ENCODE data around the gene BRD8. TPM values are rescaled to one million over a fixed set of nuclear protein-coding genes. Genes with fewer than 3 reads are reported as not detected.
"Not testable (repeated sequence)": the region's sequence is repeated elsewhere in the genome, so short reads cannot be mapped to it uniquely, and the experiment has no call there.

Gene BRD8
- total RNA-seq, 2 experiments from 2014 or later: 74.6 to 77.1 TPM

GRCh38 chr5:138155977-138156376, 22.5 kb downstream of the BRD8 start:
- H3K9me3 Mint-ChIP-seq, POLR2A ChIA-PET, H3K27me3 Mint-ChIP-seq, DNase-seq, H3K4me1 Mint-ChIP-seq, H3K27ac Mint-ChIP-seq, H3K4me3 Mint-ChIP-seq: not testable (repeated sequence)
- peaks cover 40% of the 10 kb centered on the region for H3K36me3 Mint-ChIP-seq (ENCODE audit: low read depth)
- CTCF ChIA-PET: interaction anchor here (0.7 to 1.1 kb wide), 3 partner anchors 18 to 393 kb away, joined by 3 to 5 read pairs (median 3); partner anchors contain the start of gene KDM3B

GRCh38 chr5:138149530-138149929, 28.9 kb downstream of the BRD8 start:
- Mint-ChIP-seq H3K4me3 (no peak overlapping the region), H3K9me3 (no peaks in the 10 kb centered on the region), H3K27me3 (no peaks in the 10 kb centered on the region), H3K36me3 (ENCODE audit: low read depth) (no peaks in the 10 kb centered on the region), H3K4me1 (no peaks in the 10 kb centered on the region), H3K27ac (no peak overlapping the region)
- POLR2A ChIA-PET: no interaction called here
- CTCF ChIA-PET: interaction anchor here (0.6 to 1.1 kb wide), 5 partner anchors 20 to 591 kb away, joined by 3 to 4 read pairs (median 3); no protein-coding TSS in a partner anchor
- no peak for DNase-seq

- POLR2A ChIA-PET: no interaction called here
- Mint-ChIP-seq H3K4me1 (no peaks in the 10 kb centered on the region), H3K4me3 (no peak overlapping the region), H3K36me3 (ENCODE audit: low read depth) (no peaks in the 10 kb centered on the region), H3K9me3 (no peaks in the 10 kb centered on the region), H3K27me3 (no peaks in the 10 kb centered on the region), H3K27ac (no peak overlapping the region)
- no peak for DNase-seq
- CTCF ChIA-PET: interaction anchor here (0.6 to 1.6 kb wide), 5 partner anchors 16 to 392 kb away, joined by 3 to 15 read pairs (median 3); no protein-coding TSS in a partner anchor
Observed at GRCh38 chr5:138148811-138149210, 29.6 kb downstream of the BRD8 start.

GRCh38 chr5:138143578-138143977, 34.9 kb downstream of the BRD8 start:
- CTCF ChIA-PET: interaction anchor here (0.6 to 1.2 kb wide), 3 partner anchors 66 to 365 kb away, joined by 3 to 4 read pairs (median 3); no protein-coding TSS in a partner anchor

GRCh38 chr5:138141734-138142133, 36.7 kb downstream of the BRD8 start:
- Mint-ChIP-seq H3K27ac (no peak overlapping the region), H3K27me3 (peaks cover 8% of the 10 kb centered on the region), H3K4me3 (no peak overlapping the region), H3K9me3 (no peaks in the 10 kb centered on the region), H3K36me3 (ENCODE audit: low read depth) (no peaks in the 10 kb centered on the region), H3K4me1 (peaks cover 6% of the 10 kb centered on the region)
- POLR2A ChIA-PET: no interaction called here
- DNase-seq: no peak
- CTCF ChIA-PET: interaction anchor here (1.2 to 2.2 kb wide), 2 partner anchors 8 to 28 kb away, joined by 3 to 7 read pairs; no protein-coding TSS in a partner anchor

More at GRCh38 chr5:138143578-138143977, 34.9 kb downstream of the BRD8 start:
- H3K27me3 Mint-ChIP-seq; H3K27ac Mint-ChIP-seq; H3K4me3 Mint-ChIP-seq; H3K4me1 Mint-ChIP-seq; DNase-seq; H3K36me3 Mint-ChIP-seq (ENCODE audit: low read depth); POLR2A ChIA-PET; H3K9me3 Mint-ChIP-seq: not testable (repeated sequence)

- Mint-ChIP-seq H3K4me1 (peaks cover 6% of the 10 kb centered on the region), H3K4me3 (no peak overlapping the region), H3K27me3 (peaks cover 12% of the 10 kb centered on the region), H3K36me3 (ENCODE audit: low read depth) (no peaks in the 10 kb centered on the region), H3K9me3 (no peaks in the 10 kb centered on the region), H3K27ac (no peak overlapping the region)
- DNase-seq: no peak
- CTCF ChIA-PET: interaction anchor here (0.6 kb wide), 1 partner anchor 9 kb away, joined by 3 read pairs; no protein-coding TSS in a partner anchor
- POLR2A ChIA-PET: no interaction called here
Observed at GRCh38 chr5:138140268-138140667, 38.2 kb downstream of the BRD8 start.

GRCh38 chr5:138139781-138140090, 38.7 kb downstream of the BRD8 start:
- ChIA-PET POLR2A (no interaction called here), CTCF (interaction anchor here (0.6 kb wide), 1 partner anchor 8 kb away, joined by 3 read pairs; no protein-coding TSS in a partner anchor)
- no peak overlapping the region for H3K4me3 Mint-ChIP-seq
- H3K27ac Mint-ChIP-seq: no peak overlapping the region
- H3K27me3 Mint-ChIP-seq: peaks cover 12% of the 10 kb centered on the region
- H3K4me1 Mint-ChIP-seq: peaks cover 6% of the 10 kb centered on the region
- no peaks in the 10 kb centered on the region for H3K36me3 Mint-ChIP-seq (ENCODE audit: low read depth)
- no peaks in the 10 kb centered on the region for H3K9me3 Mint-ChIP-seq
- no peak for DNase-seq

DNA sequence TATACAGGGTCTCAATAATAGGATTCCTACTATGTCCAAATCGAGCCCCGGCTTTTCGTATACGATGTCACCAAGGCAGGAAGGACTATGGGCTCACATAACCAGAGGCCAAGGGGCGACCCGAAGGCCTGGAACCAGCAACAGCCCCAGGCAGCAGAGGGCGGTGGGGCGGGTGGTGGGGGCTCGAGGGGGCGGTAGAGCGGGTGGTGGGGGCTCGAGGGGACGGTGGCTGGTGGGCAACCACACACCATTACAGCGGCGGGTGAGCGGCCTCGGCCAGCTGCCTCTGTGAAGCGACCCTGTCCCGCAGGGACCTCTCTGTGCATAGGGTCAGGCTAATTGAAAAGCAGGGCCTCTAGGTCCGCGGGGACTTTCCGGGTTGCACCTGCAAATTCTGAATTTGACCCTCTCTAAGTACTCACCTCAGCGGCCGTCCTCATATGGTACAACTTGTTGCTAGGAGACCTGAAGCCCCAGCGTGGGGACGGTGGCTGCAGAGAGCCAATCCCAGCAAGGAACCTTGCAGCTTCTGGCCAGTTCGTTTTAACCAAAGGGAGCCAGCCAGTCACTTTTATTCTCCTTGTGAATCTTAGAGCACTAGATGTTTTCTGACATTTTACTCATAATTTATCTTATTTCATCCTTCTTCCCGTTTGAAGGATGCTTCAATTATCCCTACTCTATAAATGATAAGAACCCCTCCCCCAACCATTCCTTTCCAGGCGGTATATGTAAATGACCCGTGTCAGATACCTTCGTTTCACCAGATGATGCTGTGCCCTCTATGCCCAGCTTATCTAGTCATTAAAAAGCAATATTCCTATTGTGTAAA, 39.3 kb downstream of the BRD8 start, which contains the start of gene NME5:
NME5 (minus strand) TSS at position 480 of the 832 bp plus-strand sequence. CDS start 648 bp downstream, outside the sequence.
- Mint-ChIP-seq H3K36me3 (ENCODE audit: low read depth) (no peaks in the 10 kb centered on the region), H3K27ac (no peak within 1 kb of the TSS), H3K4me3 (no peak within 1 kb of the TSS), H3K9me3 (no peaks in the 10 kb centered on the region), H3K4me1 (peaks cover 6% of the 10 kb centered on the region), H3K27me3 (peaks cover 12% of the 10 kb centered on the region)
- no peak for DNase-seq
- ChIA-PET CTCF (no interaction called here), POLR2A (no interaction called here)

DNA sequence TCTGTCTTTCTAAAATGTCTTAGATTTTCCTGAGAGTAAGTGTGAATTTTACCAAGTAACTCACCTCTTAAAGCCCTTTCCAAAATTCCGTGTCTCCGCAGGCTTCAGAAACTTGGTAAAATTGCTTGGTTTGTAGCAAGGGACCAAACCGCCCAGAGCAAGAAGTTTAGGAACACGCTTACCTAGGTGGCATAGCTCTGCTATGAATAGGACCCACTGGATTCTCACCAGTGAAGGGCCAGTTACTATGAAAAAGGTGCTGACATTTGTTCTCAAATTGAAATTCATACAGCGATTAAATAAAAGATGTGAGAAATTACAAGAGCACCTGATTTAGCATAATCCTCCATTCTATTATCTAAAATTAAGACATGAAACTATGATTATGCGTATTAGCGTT, 45.9 kb downstream of the BRD8 start:
- H3K4me3 Mint-ChIP-seq: no peak overlapping the region
- ChIA-PET CTCF (interaction anchor here (0.6 to 2.8 kb wide), 13 partner anchors 10 to 503 kb away, joined by 3 to 30 read pairs (median 5); partner anchors contain the start of gene WNT8A), POLR2A (no interaction called here)
- H3K4me1 Mint-ChIP-seq: peaks cover 5% of the 10 kb centered on the region
- H3K27ac Mint-ChIP-seq: no peak overlapping the region
- peaks cover 12% of the 10 kb centered on the region for H3K27me3 Mint-ChIP-seq
- no peaks in the 10 kb centered on the region for H3K9me3 Mint-ChIP-seq
- no peak for DNase-seq
- no peaks in the 10 kb centered on the region for H3K36me3 Mint-ChIP-seq (ENCODE audit: low read depth)

DNA sequence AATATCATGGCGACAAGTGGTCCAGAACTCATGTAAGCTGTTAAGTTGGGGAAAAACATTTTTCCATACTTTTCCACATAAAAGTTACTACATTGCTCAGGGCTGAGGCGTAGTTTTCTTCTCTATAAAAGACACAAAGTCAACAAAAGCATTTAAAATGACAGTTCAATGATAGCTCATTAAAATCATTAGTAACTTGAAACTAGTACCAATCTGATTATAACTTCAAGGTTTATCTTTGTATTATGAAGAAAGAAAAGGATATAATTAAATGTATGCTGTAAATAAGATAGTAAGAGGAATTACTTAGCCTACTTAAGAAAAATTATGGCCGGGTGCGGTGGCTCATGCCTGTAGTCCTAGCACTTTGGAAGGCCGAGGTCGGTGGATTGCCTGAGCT, 49.1 kb downstream of the BRD8 start:
- DNase-seq: no peak
- H3K9me3 Mint-ChIP-seq: no peaks in the 10 kb centered on the region
- no peak overlapping the region for H3K4me3 Mint-ChIP-seq
- H3K36me3 Mint-ChIP-seq (ENCODE audit: low read depth): no peaks in the 10 kb centered on the region
- H3K27ac Mint-ChIP-seq: no peak overlapping the region
- ChIA-PET CTCF (interaction anchor here (0.9 to 1.4 kb wide), 5 partner anchors 30 to 64 kb away, joined by 3 to 7 read pairs (median 3); partner anchors contain the start of gene WNT8A), POLR2A (interaction anchor here (0.6 kb wide), 1 partner anchor 48 kb away, joined by 3 read pairs; no protein-coding TSS in a partner anchor)
- peaks cover 5% of the 10 kb centered on the region for H3K4me1 Mint-ChIP-seq
- H3K27me3 Mint-ChIP-seq: peaks cover 9% of the 10 kb centered on the region

DNA sequence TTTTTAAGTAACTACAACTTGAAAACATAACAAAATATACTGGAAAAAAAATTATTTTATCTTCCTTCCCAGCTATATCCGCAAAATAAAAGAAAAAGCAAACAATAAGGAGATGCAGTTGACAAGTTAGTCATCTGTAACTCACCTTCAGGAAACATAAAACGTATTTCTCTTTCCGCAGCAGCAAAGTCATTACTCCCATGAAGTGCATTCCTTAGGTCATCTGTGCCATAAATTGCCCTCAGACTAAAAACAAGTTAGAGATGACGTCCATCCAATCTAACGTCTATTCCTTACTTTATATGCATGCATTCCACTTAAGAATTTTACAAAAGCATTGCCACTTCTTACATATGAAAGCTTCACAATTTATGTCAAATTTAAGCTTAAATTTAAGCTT, 50.1 kb downstream of the BRD8 start:
- no peaks in the 10 kb centered on the region for H3K36me3 Mint-ChIP-seq (ENCODE audit: low read depth)
- ChIA-PET POLR2A (no interaction called here), CTCF (interaction anchor here (0.5 to 1.4 kb wide), 2 partner anchors 47 to 69 kb away, joined by 4 to 7 read pairs; no protein-coding TSS in a partner anchor)
- peaks cover 2% of the 10 kb centered on the region for H3K4me1 Mint-ChIP-seq
- H3K27me3 Mint-ChIP-seq: peaks cover 10% of the 10 kb centered on the region
- no peak overlapping the region for H3K4me3 Mint-ChIP-seq
- no peak overlapping the region for H3K27ac Mint-ChIP-seq
- no peaks in the 10 kb centered on the region for H3K9me3 Mint-ChIP-seq
- DNase-seq: no peak

GRCh38 chr5:138115254-138115653, 63.2 kb downstream of the BRD8 start:
- ChIA-PET POLR2A (no interaction called here), CTCF (no interaction called here)
- DNase-seq: no peak
- H3K27me3 Mint-ChIP-seq: peaks cover 9% of the 10 kb centered on the region
- no peaks in the 10 kb centered on the region for H3K9me3 Mint-ChIP-seq
- H3K4me3 Mint-ChIP-seq: no peak overlapping the region
- no peak overlapping the region for H3K27ac Mint-ChIP-seq
- H3K36me3 Mint-ChIP-seq (ENCODE audit: low read depth): no peaks in the 10 kb centered on the region
- no peaks in the 10 kb centered on the region for H3K4me1 Mint-ChIP-seq

- ChIA-PET CTCF (no interaction called here), POLR2A (no interaction called here)
- H3K36me3 Mint-ChIP-seq (ENCODE audit: low read depth): no peaks in the 10 kb centered on the region
- no peaks in the 10 kb centered on the region for H3K9me3 Mint-ChIP-seq
- H3K27me3 Mint-ChIP-seq: peaks cover 16% of the 10 kb centered on the region
- no peak overlapping the region for H3K27ac Mint-ChIP-seq
- no peaks in the 10 kb centered on the region for H3K4me1 Mint-ChIP-seq
- H3K4me3 Mint-ChIP-seq: no peak overlapping the region
- DNase-seq: no peak
Observed at GRCh38 chr5:138111937-138112336, 66.5 kb downstream of the BRD8 start.

Measured in activated CD4-positive, alpha-beta T cell treated with anti-CD3 and anti-CD28 coated beads, Interleukin-2, amount 10 ng/mL, durations not matched to agents 7 days and 5 days (primary cell).